Endothelial cell of umbilical vein (primary cell): ENCODE results near the gene NOLC1. TPM values are rescaled to one million over a fixed set of nuclear protein-coding genes. Genes with fewer than 3 reads are reported as not detected.

Source experiments
- BruUV-seq: library from RNA; stranded (reverse); fragments of 400-500 nt; replicated peaks from 2 replicates; lab custom pipeline; 2021; lab: Mats Ljungman, UMichigan
- CTCF ChIA-PET: fragments of 300-600, 350-600 bp; sonication (Branson Sonifier 250); formaldehyde crosslinking; loops from one replicate; lab custom pipeline; 2021; ENCODE audit warnings: antibody characterized with exemption, inconsistent platforms; lab: Charles Lee
- POLR2A ChIA-PET: fragments of 300-600, 350-600 bp; sonication (Branson Sonifier 250); formaldehyde crosslinking; loops from one replicate; lab custom pipeline; 2021; ENCODE audit warnings: antibody characterized with exemption, inconsistent platforms; lab: Charles Lee
- DNase-seq: peaks from one replicate; pipeline ENCODE4 v3.0.0-alpha.2; 2011; ENCODE audit warnings: low read depth, low spot score
- FAIRE-seq: peaks from 2 replicates; lab custom pipeline; 2011; peaks lifted over from hg19 to GRCh38; lab: Jason Lieb, UNC
- H2AFZ ChIP-seq: 2 replicates; pipeline ENCODE4 v1.6.0; 2012; ENCODE audit warnings: low read depth, low read length, control low read depth, inconsistent platforms
- H3K27ac ChIP-seq: 2 replicates; pipeline ENCODE4 v1.5.1; 2011; ENCODE audit warnings: low read depth, mild to moderate bottlenecking, control low read depth, low read length, moderate library complexity; ENCODE audit not compliant: insufficient read depth
- H3K27me3 ChIP-seq, 2 experiments: 2 replicates each; pipeline versions ENCODE4 v1.6.0 to v1.6.1; 2011; ENCODE audit warnings: low read length in 2 of 2, mixed read lengths in 1 of 2; ENCODE audit not compliant: control insufficient read depth in 2 of 2, insufficient read depth in 2 of 2
- H3K36me3 ChIP-seq, 2 experiments: 2 replicates in 1 of 2; 3 replicates in 1 of 2; pipeline ENCODE4 v1.5.1; 2011; ENCODE audit warnings: low read length in 2 of 2, mild to moderate bottlenecking in 1 of 2, moderate library complexity in 1 of 2; ENCODE audit not compliant: control insufficient read depth in 2 of 2, insufficient read depth in 2 of 2; ENCODE audit errors: extremely low read depth in 1 of 2
- H3K4me1 ChIP-seq: 3 replicates; pipeline ENCODE4 v1.5.1; 2011; ENCODE audit warnings: mild to moderate bottlenecking, low read length; ENCODE audit not compliant: control insufficient read depth, insufficient read depth; ENCODE audit errors: extremely low read depth
- H3K4me2 ChIP-seq: 2 replicates; pipeline ENCODE4 v1.6.1; 2011; ENCODE audit warnings: low read length, control low read depth, mixed read lengths; ENCODE audit not compliant: insufficient read depth
- H3K4me3 ChIP-seq, 3 experiments: fragments of 200-600 bp in 1 of 3; sonication (generic), shearing (Covaris generic) in 1 of 3; replicated peaks in 1 of 3; 2 replicates each; pipeline ENCODE4 v1.5.1; 2011 to 2016; ENCODE audit warnings: control low read depth in 3 of 3, low read length in 3 of 3, mild to moderate bottlenecking in 2 of 3, inconsistent platforms in 1 of 3, low read depth in 1 of 3, moderate library complexity in 1 of 3; ENCODE audit not compliant: insufficient read depth in 1 of 3
- H3K79me2 ChIP-seq: 2 replicates; pipeline ENCODE4 v1.6.0; 2012; ENCODE audit warnings: low read length, inconsistent platforms; ENCODE audit not compliant: control insufficient read depth, insufficient read depth
- H3K9ac ChIP-seq: replicated peaks from 2 replicates; pipeline ENCODE3; 2011; ENCODE audit warnings: low read length, control low read depth; ENCODE audit not compliant: insufficient read depth; ENCODE audit errors: extremely low read depth
- H3K9me1 ChIP-seq: replicated peaks from 3 replicates; pipeline ENCODE4 v1.6.0; 2011; ENCODE audit warnings: mild to moderate bottlenecking, low read length; ENCODE audit not compliant: control insufficient read depth, insufficient read depth; ENCODE audit errors: extremely low read depth
- H3K9me3 ChIP-seq: replicated peaks from 2 replicates; pipeline ENCODE4 v1.5.1; 2012; ENCODE audit warnings: low read length, inconsistent platforms; ENCODE audit not compliant: control insufficient read depth, insufficient read depth
- H4K20me1 ChIP-seq: replicated peaks from 2 replicates; pipeline ENCODE3; 2011; ENCODE audit warnings: mild to moderate bottlenecking, low read length; ENCODE audit not compliant: control insufficient read depth, insufficient read depth; ENCODE audit errors: extremely low read depth
- CTCF ChIP-seq, 2 donors: IDR thresholded peaks; 1 replicate in 1 of 2; 2 replicates in 1 of 2; pipeline ENCODE4 v1.5.1; 2011; ENCODE audit warnings: low read length in 2 of 2, mild to moderate bottlenecking in 2 of 2, moderate library complexity in 2 of 2, control low read depth in 1 of 2, inconsistent platforms in 1 of 2, low read depth in 1 of 2; ENCODE audit not compliant: insufficient read depth in 1 of 2; ENCODE audit errors: extremely low read depth in 1 of 2
- EZH2 ChIP-seq: IDR thresholded peaks from 2 replicates; pipeline ENCODE4 v1.6.1; 2012; ENCODE audit warnings: borderline replicate concordance, low read depth, mild to moderate bottlenecking, moderate library complexity, low read length, inconsistent platforms; ENCODE audit not compliant: severe bottlenecking
- FOS ChIP-seq: IDR thresholded peaks from 2 replicates; pipeline ENCODE4 v1.6.1; 2011; ENCODE audit warnings: mild to moderate bottlenecking, low read length, moderate library complexity, borderline replicate concordance; ENCODE audit not compliant: insufficient read depth
- GATA2 ChIP-seq: IDR thresholded peaks from 2 replicates; pipeline ENCODE4 v1.7.0; 2011; ENCODE audit warnings: low read depth, mild to moderate bottlenecking, moderate library complexity, mixed read lengths, low read length; ENCODE audit not compliant: insufficient read length, insufficient read depth
- JUN ChIP-seq: IDR thresholded peaks from 2 replicates; pipeline ENCODE4 v1.6.1; 2011; ENCODE audit warnings: borderline replicate concordance, low read depth; ENCODE audit not compliant: insufficient read length, insufficient read depth
- MAX ChIP-seq: IDR thresholded peaks from 2 replicates; pipeline ENCODE4 v1.6.1; 2011; ENCODE audit not compliant: insufficient read depth, insufficient read length
- MYC ChIP-seq: IDR thresholded peaks from one replicate; pipeline ENCODE4 v1.6.1; 2011; ENCODE audit warnings: mild to moderate bottlenecking, low read depth, low read length
- POLR2A ChIP-seq: IDR thresholded peaks from 2 replicates; pipeline ENCODE4 v1.6.1; 2012; ENCODE audit warnings: low read depth, mild to moderate bottlenecking, control low read depth, low read length
- POLR2AphosphoS5 ChIP-seq: IDR thresholded peaks from 2 replicates; pipeline ENCODE4 v1.6.1; 2012; ENCODE audit warnings: low read depth, mild to moderate bottlenecking, control low read depth, low read length, moderate library complexity; ENCODE audit not compliant: insufficient read depth
- dilution Hi-C: fragments of 300-500 bp; cut with MboI; formaldehyde crosslinking; loops from one replicate; pipeline ENCODE4 v1.15.0; 2019; ENCODE audit warnings: low sequenced_read_pairs; ENCODE audit not compliant: extremely low pct_ligation_motif_present
- intact Hi-C: fragments of 100-400 bp; cut with micrococcal nuclease; formaldehyde crosslinking; loops from one replicate; pipeline ENCODE4 v1.10.0; 2022
- polyA plus RNA-seq, 4 experiments: library from polyadenylated mRNA; depleted of rRNA in 3 of 4; stranded (reverse) in 3 of 4; unstranded in 1 of 4; fragments of >200 nt; gene quantifications; 2 replicates each; pipeline versions ENCODE4 v1.2.1 to v1.2.3, GENCODE V29; 2011 to 2012; ENCODE audit warnings: missing spikeins in 1 of 4
- total RNA-seq: library from RNA; stranded (reverse); gene quantifications from 2 replicates; pipeline ENCODE4 v1.2.3, GENCODE V29; 2021

NOLC1 gene
- total and polyA plus RNA-seq, 2 donors (not counting 3 experiments of a cell fraction or from before 2014, with no cell fraction given), result 32.1 to 73.1 TPM

- Histone ChIP-seq H3K4me1 (peaks cover 12% of the 10 kb centered on the region), H3K9ac (no peak overlapping the region), H3K79me2 (peaks cover 79% of the 10 kb centered on the region), H2AFZ (no peak overlapping the region), H3K27ac (no peak overlapping the region), H3K4me2 (no peak overlapping the region), H3K36me3 (peaks cover 28 to 51% of the 10 kb centered on the region in 2 experiments), H3K9me3 (no peaks in the 10 kb centered on the region), H4K20me1 (peaks cover 2% of the 10 kb centered on the region), H3K4me3 (no peak overlapping the region), H3K27me3 (no peaks in the 10 kb centered on the region), H3K9me1 (no peaks in the 10 kb centered on the region)
- intact Hi-C loops, result no loop called here
- no peak for FAIRE-seq
- POLR2A ChIA-PET, result no interaction called here
- no peak for DNase-seq
- CTCF ChIA-PET, result no interaction called here
- no TSS peak for BruUV-seq
- TF ChIP-seq JUN (no peak), GATA2 (no peak), FOS (no peak), CTCF (IDR thresholded peaks at IDR 0.05; ENCODE audit: extremely low read depth in 1 of 2, insufficient read depth in 1 of 2, low read depth in 1 of 2, low read length in 2 of 2) (no peak), MYC (no peak), EZH2 (no peak), POLR2A (no peak), POLR2AphosphoS5 (no peak), MAX (no peak)
- dilution Hi-C loops, result no loop called here
These were observed 12.7 kb upstream of the NOLC1 start for GRCh38 chr10:102139281-102140110.
